GM12874 (cell line): ENCODE results near the gene UGT2B15.

ENCODE experiments used
- CTCF ChIP-seq: IDR thresholded peaks from 2 replicates; pipeline ENCODE4 v1.5.1; 2011; ENCODE audit warnings: low read depth, mild to moderate bottlenecking, control low read depth, low read length, moderate library complexity; ENCODE audit not compliant: insufficient read depth

Gene UGT2B15

GRCh38 chr4:68654946-68655721 lies 15.3 kb downstream of the UGT2B15 start:
- no peak for TF ChIP-seq CTCF

- TF ChIP-seq CTCF = no peak
Observed at GRCh38 chr4:68651932-68652331, 18.5 kb downstream of the UGT2B15 start.

- no peak for TF ChIP-seq CTCF
Observed at GRCh38 chr4:68630371-68630770, 40.1 kb downstream of the UGT2B15 start.

DNA sequence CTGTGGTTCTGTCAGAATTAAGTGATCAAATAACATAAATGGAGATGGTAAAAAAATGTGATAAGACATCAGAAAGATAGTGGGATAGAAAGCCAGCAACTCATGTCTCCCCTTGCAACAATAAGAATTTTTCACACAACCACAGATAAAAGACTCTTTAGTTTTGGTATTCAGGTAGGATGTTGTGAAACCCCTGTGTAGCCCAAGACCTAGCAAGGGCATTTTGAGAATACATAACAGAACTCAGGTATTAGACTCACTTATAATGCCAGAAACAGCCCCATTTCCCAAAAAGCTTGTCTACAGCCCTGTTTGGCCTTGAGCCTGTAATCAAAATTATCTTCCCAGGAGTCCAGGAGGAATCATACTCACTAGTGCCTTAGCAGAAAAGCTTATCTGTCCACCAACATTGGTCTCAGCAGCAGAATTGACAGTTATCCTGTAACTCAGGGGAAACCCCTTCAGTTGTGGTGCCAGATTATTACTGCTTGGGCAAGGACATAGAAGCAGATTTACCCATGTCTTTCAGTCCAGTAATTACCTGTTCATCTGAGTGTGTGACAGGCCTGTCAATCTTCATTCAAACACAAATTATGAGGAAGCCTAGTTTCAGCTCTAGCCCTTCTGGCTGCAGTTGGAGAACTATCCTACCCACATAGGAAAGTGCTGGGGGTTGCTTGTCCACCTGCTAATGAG lies 53.3 kb downstream of the UGT2B15 start:
- TF ChIP-seq CTCF = no peak

DNA sequence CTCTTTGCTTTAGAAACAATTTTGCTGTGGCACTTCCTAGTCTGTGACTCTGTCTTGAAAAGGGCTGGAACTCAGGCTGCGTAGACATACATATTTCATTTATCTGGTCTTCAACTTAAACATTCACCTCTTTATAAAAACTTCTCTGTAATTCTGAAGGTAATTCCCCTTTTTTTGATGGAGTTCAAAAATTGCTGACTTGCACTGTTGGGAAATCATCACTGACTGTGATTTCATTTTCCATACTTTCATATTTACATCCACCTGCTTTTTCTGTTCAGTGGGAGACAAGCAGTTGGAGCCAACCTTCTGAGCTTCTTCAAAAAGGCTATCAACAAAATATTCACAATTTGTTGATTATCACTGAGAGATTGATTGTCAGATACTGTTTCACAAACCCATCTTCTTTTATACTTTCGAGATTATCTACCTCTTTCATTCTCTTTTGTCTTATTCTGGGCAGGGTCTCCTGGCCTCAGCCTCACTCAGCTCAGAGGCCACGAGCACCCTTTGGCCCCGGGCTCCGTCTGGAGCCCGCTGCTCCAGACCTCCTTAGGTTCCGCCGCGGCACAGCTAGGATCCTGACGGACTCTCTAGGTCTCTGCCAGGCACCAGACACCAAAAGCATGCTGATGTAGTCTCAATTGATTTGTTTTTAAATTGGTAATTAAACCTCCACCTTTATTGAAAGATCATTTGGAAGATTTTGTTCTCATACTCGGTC lies 54.6 kb downstream of the UGT2B15 start:
- TF ChIP-seq CTCF = no peak

DNA sequence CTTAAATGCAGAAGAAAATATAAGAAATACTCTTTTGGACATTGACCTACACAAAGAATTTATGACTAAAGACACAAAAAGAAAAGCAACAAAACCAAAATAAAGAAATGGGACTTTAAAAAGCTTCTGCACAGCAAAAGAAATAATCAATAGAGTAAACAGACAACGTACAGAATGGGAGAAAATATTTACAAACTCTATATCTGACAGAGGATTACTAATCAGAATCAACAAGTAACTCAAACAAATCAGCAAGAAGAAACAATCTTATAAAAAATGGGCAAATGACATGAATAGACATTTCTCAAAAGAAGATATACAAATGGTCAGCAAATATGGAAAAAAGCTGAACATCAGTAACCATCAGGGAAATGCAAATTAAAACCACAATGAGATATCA lies 56.7 kb downstream of the UGT2B15 start:
- no peak for TF ChIP-seq CTCF

GRCh38 chr4:68606240-68606639 lies 64.2 kb downstream of the UGT2B15 start:
- TF ChIP-seq CTCF = no peak
